Stimulated activated CD4-positive, alpha-beta T cell treated with anti-CD3 and anti-CD28 coated beads, Interleukin-12 subunit alpha, Interleukin-12 subunit beta, amount 100 ng/mL, for 48 hours (primary cell): ENCODE results near the gene CCDC13.

ENCODE experiments used
- DNase-seq, 3 donors: peaks; one replicate each; pipeline ENCODE4 v3.0.0-alpha.2; 2020; ENCODE audit warnings: low read depth in 2 of 3, low spot score in 1 of 3

CCDC13 gene

GRCh38 chr3:42734263-42734860, 38.7 kb downstream of the CCDC13 start:
- no peak for DNase-seq

DNA sequence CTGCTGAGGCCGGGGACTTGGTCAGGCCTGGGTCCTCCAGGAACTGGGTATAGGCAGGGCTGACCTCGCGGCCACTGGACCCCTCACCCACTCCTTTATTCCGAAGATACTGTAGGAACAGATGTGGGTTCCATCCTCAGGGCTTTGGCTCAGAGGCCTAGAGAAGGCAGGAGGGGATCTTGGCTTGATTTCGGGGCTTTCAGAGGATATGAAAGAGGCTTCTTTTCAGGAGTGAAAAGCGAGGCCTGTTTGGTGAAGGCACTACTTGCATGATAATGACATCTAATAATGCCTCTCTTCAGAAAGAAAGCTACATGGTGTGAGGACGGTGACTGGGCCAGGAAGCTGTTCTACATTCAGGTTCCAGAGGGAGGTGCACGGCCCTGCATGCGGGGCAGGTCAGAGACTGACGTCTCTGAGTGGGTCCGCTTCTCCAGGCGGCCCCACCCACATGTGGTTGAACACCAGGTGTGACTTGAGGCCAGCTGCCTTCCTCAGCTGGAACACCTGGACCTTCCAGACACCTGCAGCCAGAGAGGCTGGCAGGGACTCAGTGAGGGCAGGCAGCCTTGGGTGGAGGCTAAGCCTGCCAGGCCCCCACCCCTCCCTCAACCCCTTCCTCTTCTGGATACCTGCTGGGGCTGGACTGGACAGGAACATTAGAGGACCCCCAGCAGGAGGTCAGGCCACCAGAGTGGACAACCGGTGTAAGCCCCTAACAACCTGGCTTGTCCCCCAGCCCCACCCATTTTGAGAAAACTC, 39.4 kb downstream of the CCDC13 start:
- DNase-seq: no peak

GRCh38 chr3:42732829-42733459, 40.1 kb downstream of the CCDC13 start:
- no peak for DNase-seq

DNA sequence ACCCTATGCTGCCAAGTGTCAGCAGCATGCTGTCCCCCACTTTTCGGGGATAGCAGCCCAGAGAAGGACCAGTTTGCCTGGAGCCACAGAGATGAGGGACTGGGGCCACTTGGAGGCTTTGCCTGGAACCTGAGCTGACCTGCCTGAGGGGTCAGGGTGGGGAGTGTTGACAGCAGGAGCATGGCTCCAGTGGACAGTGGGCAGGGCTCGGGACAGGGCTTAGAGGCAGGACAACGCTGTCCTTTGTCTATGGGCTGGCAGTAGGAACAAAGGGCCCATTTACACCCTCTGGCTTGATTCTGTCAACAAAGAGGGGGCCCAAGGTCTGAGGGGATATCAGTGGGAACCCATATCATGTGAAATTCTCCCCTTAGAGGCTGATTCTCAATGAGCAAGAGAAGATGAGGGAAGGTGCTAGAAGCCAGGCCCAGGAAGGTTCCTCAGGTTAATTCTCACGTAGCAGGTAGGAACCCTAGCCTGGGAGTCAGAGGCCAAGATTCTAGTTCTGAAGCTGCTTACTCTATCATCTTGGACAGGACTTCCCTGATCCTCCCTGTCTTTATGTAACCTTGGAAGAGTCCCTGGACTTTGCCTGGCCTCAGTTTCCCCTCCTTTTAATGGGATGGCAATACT, 40.7 kb downstream of the CCDC13 start:
- no peak for DNase-seq

GRCh38 chr3:42731476-42732195, 41.4 kb downstream of the CCDC13 start:
- no peak for DNase-seq

DNA sequence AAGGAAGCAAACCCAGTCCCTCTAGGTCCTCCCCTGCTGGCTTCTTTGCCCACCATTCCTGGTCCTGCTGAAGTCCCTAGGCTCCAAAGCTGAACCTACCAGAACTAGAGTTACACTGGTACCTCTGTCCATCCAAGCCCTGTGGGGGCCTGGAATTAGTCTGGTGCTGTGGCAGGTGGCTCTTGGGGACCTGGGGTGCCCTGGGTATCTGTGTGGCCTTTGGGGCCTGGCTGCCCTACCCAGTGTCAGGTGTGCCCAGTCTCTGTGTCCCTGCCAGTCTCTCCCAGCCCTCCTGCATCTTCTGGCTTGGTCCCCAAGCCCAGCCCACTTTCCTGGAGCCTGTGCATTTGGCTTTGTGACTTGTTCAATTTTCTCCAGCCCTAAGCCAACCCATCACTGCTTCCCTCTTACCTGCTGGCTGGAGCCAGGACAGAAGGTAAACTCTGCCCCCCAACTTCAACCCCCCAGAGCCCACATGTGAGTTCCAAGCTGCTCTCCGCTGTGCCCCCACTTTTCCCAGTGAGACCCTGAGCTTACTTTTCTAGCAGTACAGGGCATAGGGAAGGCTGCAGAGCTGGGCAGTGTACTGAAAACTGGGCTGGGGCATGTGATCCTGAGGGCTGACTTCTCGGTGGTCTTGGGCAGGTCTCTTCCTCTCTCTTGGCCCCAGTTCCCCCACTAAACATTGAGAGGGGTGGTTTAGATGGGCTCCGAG, 42.2 kb downstream of the CCDC13 start:
- DNase-seq: no peak

- no peak for DNase-seq
These were observed 42.8 kb downstream of the CCDC13 start for GRCh38 chr3:42730294-42730693.

DNA sequence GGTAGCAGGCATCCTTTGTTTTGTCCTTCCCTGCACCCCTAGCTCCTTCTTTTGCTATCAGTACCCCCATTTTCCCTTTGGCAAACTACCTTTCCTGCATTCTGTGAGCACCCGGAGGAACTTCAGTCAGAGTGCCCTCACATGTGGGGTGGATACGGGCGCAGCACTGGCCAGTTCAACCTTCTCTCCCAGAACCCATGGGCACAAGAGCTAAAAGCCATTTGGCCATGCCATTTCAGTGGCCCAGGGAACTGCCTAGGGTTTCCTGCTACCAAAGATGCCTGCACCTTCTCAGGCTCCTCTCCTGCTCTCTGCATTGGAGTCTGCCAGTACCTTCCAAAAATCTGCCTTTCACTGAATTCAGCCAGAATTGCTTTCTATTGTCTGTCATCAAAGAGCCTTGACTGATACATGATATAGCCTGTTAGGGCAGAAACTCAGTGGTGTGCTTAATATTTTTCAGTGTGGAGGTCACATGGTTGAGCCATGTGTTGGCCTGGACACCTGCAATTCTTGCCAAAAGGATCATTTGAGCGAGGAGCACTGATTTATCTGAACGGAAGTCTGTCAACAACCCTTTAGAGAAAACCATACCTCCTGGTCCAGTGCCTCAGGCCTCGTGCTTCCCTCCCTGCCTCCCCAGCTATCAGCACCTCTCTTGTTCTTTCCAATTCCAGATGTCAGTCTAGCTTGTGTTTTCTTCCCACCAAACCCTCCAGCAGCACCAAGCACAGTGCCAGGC, 43.5 kb downstream of the CCDC13 start:
- no peak for DNase-seq

- no peak for DNase-seq
These were observed 44.2 kb downstream of the CCDC13 start for GRCh38 chr3:42728668-42729364.

DNA sequence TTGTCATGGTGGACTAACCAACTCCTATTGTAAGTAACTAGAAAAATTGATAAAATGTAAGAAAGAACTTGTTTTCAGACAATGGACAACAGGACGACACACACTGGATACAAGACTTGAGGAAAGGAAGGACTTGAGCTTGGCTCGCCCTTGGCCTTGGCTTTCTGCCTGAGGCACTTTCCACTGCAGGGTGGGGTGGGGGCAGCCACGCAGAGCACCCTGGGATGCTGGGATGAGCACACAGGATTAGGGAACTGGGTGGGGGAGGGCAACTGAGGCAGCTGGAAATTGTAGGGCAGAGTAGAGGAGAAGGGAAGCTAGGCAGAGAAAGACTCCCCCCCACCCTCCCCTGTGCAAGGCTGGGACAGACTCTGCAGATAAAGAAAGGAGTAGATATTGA, 45.0 kb downstream of the CCDC13 start:
- no peak for DNase-seq

DNA sequence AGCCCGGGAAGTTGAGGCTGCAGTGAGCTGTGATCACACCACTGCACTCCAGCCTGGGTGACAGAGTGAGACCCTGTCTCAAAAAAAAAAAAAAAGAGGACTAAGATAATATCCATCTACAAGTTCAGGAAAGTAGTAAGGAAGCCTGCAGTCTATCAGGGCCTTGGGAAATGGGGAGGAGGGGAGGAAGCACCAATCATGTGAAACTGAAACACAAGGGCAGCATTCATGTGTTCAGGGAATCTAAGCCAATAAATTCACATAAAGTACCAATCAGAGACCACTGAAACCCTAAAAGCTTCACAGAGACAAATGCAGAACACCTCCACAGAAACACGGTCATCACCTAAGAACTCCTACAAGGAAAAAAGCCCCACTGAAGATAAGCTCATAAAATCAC, 47.6 kb downstream of the CCDC13 start:
- no peak for DNase-seq

GRCh38 chr3:42723219-42723618, 49.8 kb downstream of the CCDC13 start:
- DNase-seq: no peak
